HFF-Myc (cell line): ENCODE measurements around the gene BAHCC1.
A peak's percentile ranks its signal among the peaks of the same experiment; 100 is the strongest.

Experiments used
- DNase-seq: peaks from one replicate; pipeline ENCODE4 v3.0.0-alpha.2; 2011; ENCODE audit warnings: low read depth; ENCODE audit errors: extremely low read depth
- H3K4me3 ChIP-seq: replicated peaks from 2 replicates; pipeline ENCODE4 v1.5.1; 2011; ENCODE audit warnings: low read depth, mild to moderate bottlenecking, control low read depth, low read length
- TF ChIP-seq, protein P1 (sequence below): IDR thresholded peaks from 2 replicates; pipeline ENCODE4 v1.5.1; 2012; ENCODE audit warnings: mild to moderate bottlenecking, low read depth, low read length, control low read depth; ENCODE audit errors: missing control alignments

Gene BAHCC1

GRCh38 chr17:81417879-81418709, 22.8 kb downstream of the BAHCC1 start:
- TF ChIP-seq, protein P1, sequence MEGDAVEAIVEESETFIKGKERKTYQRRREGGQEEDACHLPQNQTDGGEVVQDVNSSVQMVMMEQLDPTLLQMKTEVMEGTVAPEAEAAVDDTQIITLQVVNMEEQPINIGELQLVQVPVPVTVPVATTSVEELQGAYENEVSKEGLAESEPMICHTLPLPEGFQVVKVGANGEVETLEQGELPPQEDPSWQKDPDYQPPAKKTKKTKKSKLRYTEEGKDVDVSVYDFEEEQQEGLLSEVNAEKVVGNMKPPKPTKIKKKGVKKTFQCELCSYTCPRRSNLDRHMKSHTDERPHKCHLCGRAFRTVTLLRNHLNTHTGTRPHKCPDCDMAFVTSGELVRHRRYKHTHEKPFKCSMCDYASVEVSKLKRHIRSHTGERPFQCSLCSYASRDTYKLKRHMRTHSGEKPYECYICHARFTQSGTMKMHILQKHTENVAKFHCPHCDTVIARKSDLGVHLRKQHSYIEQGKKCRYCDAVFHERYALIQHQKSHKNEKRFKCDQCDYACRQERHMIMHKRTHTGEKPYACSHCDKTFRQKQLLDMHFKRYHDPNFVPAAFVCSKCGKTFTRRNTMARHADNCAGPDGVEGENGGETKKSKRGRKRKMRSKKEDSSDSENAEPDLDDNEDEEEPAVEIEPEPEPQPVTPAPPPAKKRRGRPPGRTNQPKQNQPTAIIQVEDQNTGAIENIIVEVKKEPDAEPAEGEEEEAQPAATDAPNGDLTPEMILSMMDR, result no peak
- H3K4me3 ChIP-seq, result no peak overlapping the region
- no peak for DNase-seq

- H3K4me3 ChIP-seq, result peak overlapping the region; percentile 33; the same call in 1 of the 2 replicates
- no peak for DNase-seq
- TF ChIP-seq, protein P1, result no peak
These were observed 23.6 kb downstream of the BAHCC1 start for GRCh38 chr17:81418710-81419318.

DNA sequence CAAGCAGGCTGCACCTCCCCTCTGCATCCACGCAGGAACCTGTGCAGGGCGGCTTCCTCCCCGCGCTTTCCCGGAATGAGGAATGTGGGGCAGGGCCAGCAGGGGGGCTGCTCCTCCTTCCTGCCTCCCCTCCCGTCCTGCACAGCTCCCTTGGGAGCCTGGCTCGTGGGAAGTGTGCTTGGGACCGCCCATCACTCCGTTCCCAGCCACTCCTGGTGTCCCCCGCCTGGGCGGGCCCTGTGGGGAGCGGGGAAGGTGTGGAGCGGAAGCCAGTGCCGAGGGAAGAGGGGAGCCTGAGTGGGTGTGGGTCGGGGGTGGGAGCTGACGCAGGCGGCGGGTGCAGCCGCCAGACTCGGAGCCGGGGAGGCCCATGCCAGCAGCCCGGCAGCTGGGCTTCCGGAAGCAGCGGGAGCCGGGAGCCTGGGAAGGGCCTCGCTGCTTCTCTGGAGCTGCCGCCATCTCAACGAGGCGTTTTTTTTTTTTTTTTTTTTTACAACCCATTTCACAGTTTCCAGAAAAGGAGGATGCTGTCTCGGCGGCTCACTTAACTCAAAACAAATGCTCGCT, 24.1 kb downstream of the BAHCC1 start:
- DNase-seq, result no peak
- H3K4me3 ChIP-seq, result peak overlapping the region; percentile 33
- TF ChIP-seq, protein P1, result no peak

- TF ChIP-seq, protein P1, result no peak
- no peak for DNase-seq
- H3K4me3 ChIP-seq, result peak overlapping the region; percentile 33
These were observed 24.9 kb downstream of the BAHCC1 start for GRCh38 chr17:81419886-81420768.

DNA sequence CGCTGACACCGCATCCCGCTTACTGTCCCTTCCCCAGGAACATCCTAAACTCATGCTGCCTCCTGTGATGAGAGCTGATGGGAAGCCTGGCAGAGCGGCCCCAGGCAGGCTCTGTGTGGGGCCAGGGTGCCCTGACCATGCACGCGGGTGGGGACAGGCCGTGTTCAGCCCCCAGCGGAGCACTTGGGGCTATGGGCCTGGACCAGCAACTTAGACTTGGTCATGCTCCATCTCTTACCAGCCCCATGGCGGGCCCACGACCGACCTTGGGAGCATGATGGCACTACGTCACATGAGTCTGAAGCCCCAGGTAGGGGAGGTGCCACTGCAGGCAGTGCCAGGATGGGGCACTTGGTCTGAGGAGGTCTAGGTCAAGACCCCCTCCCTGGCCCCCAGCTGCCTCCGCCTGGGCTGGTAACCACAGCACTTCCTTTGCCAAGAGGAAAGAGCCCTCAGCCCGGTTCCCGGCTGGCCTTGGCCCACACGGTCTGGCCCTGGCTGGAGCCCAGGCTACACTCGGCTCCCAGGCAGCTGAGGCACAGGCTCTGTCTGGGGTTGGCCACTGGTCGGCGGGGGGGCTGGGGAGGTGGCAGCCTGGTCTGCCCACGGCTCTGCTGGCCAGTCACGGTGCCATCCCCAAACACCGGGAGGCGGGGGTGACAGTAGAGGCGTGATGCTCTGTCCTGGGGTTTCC, 25.7 kb downstream of the BAHCC1 start:
- H3K4me3 ChIP-seq, result no peak overlapping the region
- TF ChIP-seq, protein P1, result no peak
- DNase-seq, result no peak
